SU-DHL-6 (cell line): ENCODE measurements around the gene ZNF556.
"Not testable (repeated sequence)": the region's sequence is repeated elsewhere in the genome, so short reads cannot be mapped to it uniquely, and the experiment has no call there.

Experiments used
- EZH2phosphoT487 ChIP-seq: fragments of 200-600 bp; sonication (generic), shearing (Covaris generic); conservative IDR thresholded peaks from 2 replicates; pipeline ENCODE4 v1.6.1; 2018; ENCODE audit warnings: mild to moderate bottlenecking, antibody characterized with exemption, low read length, moderate library complexity, mixed read lengths
- TF ChIP-seq, protein P1 (sequence below): fragments of 200-600 bp; sonication (generic); IDR thresholded peaks from one replicate; pipeline ENCODE4 v1.5.1; 2017; ENCODE audit warnings: antibody characterized with exemption, mild to moderate bottlenecking, low read length, moderate library complexity; ENCODE audit not compliant: insufficient read depth, poor library complexity, severe bottlenecking

DNA sequence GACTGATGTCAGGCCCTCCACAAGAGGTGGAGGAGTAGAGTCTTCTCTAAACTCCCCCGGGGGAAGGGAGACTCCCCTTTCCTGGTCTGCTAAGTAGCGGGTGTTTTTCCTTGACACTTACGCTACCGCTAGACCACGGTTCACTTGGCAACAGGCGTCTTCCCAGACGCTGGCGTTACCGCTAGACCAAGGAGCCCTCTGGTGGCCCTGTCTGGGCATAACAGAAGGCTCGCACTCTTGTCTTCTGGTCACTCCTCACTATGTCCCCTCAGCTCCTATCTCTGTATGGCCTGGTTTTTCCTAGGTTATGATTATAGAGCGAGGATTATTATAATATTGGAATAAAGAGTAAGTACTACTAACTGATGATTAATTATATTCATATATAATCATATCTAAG is 5.0 kb downstream of the ZNF556 start:
- TF ChIP-seq, protein P1, sequence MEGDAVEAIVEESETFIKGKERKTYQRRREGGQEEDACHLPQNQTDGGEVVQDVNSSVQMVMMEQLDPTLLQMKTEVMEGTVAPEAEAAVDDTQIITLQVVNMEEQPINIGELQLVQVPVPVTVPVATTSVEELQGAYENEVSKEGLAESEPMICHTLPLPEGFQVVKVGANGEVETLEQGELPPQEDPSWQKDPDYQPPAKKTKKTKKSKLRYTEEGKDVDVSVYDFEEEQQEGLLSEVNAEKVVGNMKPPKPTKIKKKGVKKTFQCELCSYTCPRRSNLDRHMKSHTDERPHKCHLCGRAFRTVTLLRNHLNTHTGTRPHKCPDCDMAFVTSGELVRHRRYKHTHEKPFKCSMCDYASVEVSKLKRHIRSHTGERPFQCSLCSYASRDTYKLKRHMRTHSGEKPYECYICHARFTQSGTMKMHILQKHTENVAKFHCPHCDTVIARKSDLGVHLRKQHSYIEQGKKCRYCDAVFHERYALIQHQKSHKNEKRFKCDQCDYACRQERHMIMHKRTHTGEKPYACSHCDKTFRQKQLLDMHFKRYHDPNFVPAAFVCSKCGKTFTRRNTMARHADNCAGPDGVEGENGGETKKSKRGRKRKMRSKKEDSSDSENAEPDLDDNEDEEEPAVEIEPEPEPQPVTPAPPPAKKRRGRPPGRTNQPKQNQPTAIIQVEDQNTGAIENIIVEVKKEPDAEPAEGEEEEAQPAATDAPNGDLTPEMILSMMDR: not testable (repeated sequence)
- not testable (repeated sequence) for TF ChIP-seq EZH2phosphoT487
